WTC11 (cell line): ENCODE results near the gene SP2. TPM values are rescaled to one million over a fixed set of nuclear protein-coding genes. Genes with fewer than 3 reads are reported as not detected.

ENCODE experiments used
- ATAC-seq: fragments of 200-7000 bp; cut with Tn5 transposase; 2 replicates; pipeline ENCODE4 v1.10.0; 2021; ENCODE audit warnings: mild to moderate bottlenecking, moderate library complexity
- CTCF ChIA-PET: fragments of 300-600 bp; sonication (Branson Sonifier 250); formaldehyde crosslinking; loops from one replicate; lab custom pipeline; 2021; ENCODE audit warnings: antibody characterized with exemption; lab: Charles Lee
- POLR2A ChIA-PET: fragments of 350-600 bp; sonication (Branson Sonifier 250); formaldehyde crosslinking; loops from one replicate; lab custom pipeline; 2021; ENCODE audit warnings: antibody characterized with exemption; lab: Charles Lee
- DNase-seq: peaks from one replicate; pipeline ENCODE4 v3.0.0; 2021; ENCODE audit warnings: low spot score
- H3K27ac Mint-ChIP-seq: 2 replicates; pipeline ENCODE4 v1.8.0; 2021; ENCODE audit warnings: mixed read lengths
- H3K27me3 Mint-ChIP-seq: 2 replicates; pipeline ENCODE4 v1.8.0; 2021; ENCODE audit warnings: low read depth, mild to moderate bottlenecking, moderate library complexity, mixed read lengths
- H3K36me3 Mint-ChIP-seq: 2 replicates; pipeline ENCODE4 v1.8.0; 2021; ENCODE audit warnings: mixed read lengths
- H3K4me1 Mint-ChIP-seq: 2 replicates; pipeline ENCODE4 v1.8.0; 2022; ENCODE audit warnings: mixed read lengths
- H3K4me3 Mint-ChIP-seq: 2 replicates; pipeline ENCODE4 v1.8.0; 2021; ENCODE audit warnings: mild to moderate bottlenecking, moderate library complexity, mixed read lengths
- H3K9me3 Mint-ChIP-seq: 2 replicates; pipeline ENCODE4 v1.8.0; 2021; ENCODE audit warnings: mixed read lengths
- ATF1 ChIP-seq: sonication (generic); formaldehyde crosslinking; IDR thresholded peaks from 2 replicates; pipeline ENCODE4 v1.8.1; 2023; ENCODE audit warnings: mild to moderate bottlenecking, moderate library complexity, missing genetic modification reagents
- ELF4 ChIP-seq: sonication (generic); formaldehyde crosslinking; IDR thresholded peaks from 2 replicates; pipeline ENCODE4 v1.8.1; 2022; ENCODE audit warnings: low read depth, mild to moderate bottlenecking, moderate library complexity, missing genetic modification reagents
- FOXJ3 ChIP-seq: sonication (generic); formaldehyde crosslinking; IDR thresholded peaks from 2 replicates; pipeline ENCODE4 v1.9.0; 2021; ENCODE audit warnings: missing genetic modification reagents, mild to moderate bottlenecking, borderline replicate concordance
- GABPB1 ChIP-seq: sonication (generic); formaldehyde crosslinking; IDR thresholded peaks from 2 replicates; pipeline ENCODE4 v1.8.1; 2023; ENCODE audit warnings: mild to moderate bottlenecking, missing genetic modification reagents
- GTF2I ChIP-seq: fragments of 250-450 bp; sonication (Bioruptor Pico); conservative IDR thresholded peaks from 2 replicates; pipeline ENCODE4 v1.4.0; 2021; ENCODE audit warnings: mild to moderate bottlenecking
- HMGA2 ChIP-seq: fragments of 250-450 bp; sonication (Bioruptor Pico); IDR thresholded peaks from 2 replicates; pipeline ENCODE4 v1.4.0; 2021; ENCODE audit warnings: mild to moderate bottlenecking, moderate library complexity
- MXD4 ChIP-seq: fragments of 250-450 bp; sonication (Bioruptor Pico); IDR thresholded peaks from 2 replicates; pipeline ENCODE4 v1.8.0; 2021; ENCODE audit warnings: mild to moderate bottlenecking, moderate library complexity, borderline replicate concordance
- NFATC4 ChIP-seq: fragments of 250-450 bp; sonication (Bioruptor Pico); IDR thresholded peaks from 2 replicates; pipeline ENCODE4 v1.9.0; 2021; ENCODE audit warnings: mild to moderate bottlenecking
- NFE2L1 ChIP-seq: sonication (generic); formaldehyde crosslinking; IDR thresholded peaks from 2 replicates; pipeline ENCODE4 v1.8.1; 2023; ENCODE audit warnings: missing genetic modification reagents
- OVOL2 ChIP-seq: fragments of 250-450 bp; sonication (Bioruptor Pico); IDR thresholded peaks from 2 replicates; pipeline ENCODE4 v1.9.0; 2021; ENCODE audit warnings: mild to moderate bottlenecking, borderline replicate concordance
- TEAD1 ChIP-seq: sonication (generic); formaldehyde crosslinking; IDR thresholded peaks from 2 replicates; pipeline ENCODE4 v1.8.0; 2022; ENCODE audit warnings: mild to moderate bottlenecking, missing genetic modification reagents
- ZNF138 ChIP-seq: sonication (generic); formaldehyde crosslinking; conservative IDR thresholded peaks from 2 replicates; pipeline ENCODE4 v1.8.1; 2022; ENCODE audit warnings: mild to moderate bottlenecking, moderate library complexity, missing genetic modification reagents
- ZNF317 ChIP-seq: sonication (generic); formaldehyde crosslinking; IDR thresholded peaks from 2 replicates; pipeline ENCODE4 v1.8.1; 2023; ENCODE audit warnings: low read depth, mild to moderate bottlenecking, moderate library complexity, missing genetic modification reagents, borderline replicate concordance
- total RNA-seq: library from RNA; stranded (reverse); gene quantifications from 3 replicates; pipeline ENCODE4 v1.2.3, GENCODE V29; 2021
- TF ChIP-seq, protein P1 (sequence below): sonication (generic); formaldehyde crosslinking; conservative IDR thresholded peaks from 2 replicates; pipeline ENCODE4 v1.8.1; 2023; ENCODE audit warnings: mild to moderate bottlenecking, low read depth, missing genetic modification reagents, moderate library complexity
- TF ChIP-seq, protein P2 (sequence below): sonication (generic); formaldehyde crosslinking; IDR thresholded peaks from 2 replicates; pipeline ENCODE4 v1.8.1; 2023; ENCODE audit warnings: mild to moderate bottlenecking, missing genetic modification reagents
- TF ChIP-seq, protein P3 (sequence below): fragments of 250-450 bp; sonication (Bioruptor Pico); IDR thresholded peaks from 2 replicates; pipeline ENCODE4 v1.9.0; 2021; ENCODE audit warnings: moderate library complexity, mild to moderate bottlenecking, inconsistent platforms, borderline replicate concordance
- TF ChIP-seq, protein P4 (sequence below): sonication (generic); formaldehyde crosslinking; conservative IDR thresholded peaks from 2 replicates; pipeline ENCODE4 v1.8.1; 2022; ENCODE audit warnings: mild to moderate bottlenecking, missing genetic modification reagents
- TF ChIP-seq, protein P5 (sequence below): sonication (generic); formaldehyde crosslinking; IDR thresholded peaks from 2 replicates; pipeline ENCODE4 v1.8.1; 2022; ENCODE audit warnings: mild to moderate bottlenecking, moderate library complexity, missing genetic modification reagents
- TF ChIP-seq, protein P6 (sequence below): sonication (generic); formaldehyde crosslinking; IDR thresholded peaks from 2 replicates; pipeline ENCODE4 v1.8.0; 2022; ENCODE audit warnings: mild to moderate bottlenecking, missing genetic modification reagents
- TF ChIP-seq, protein P7 (sequence below): sonication (generic); formaldehyde crosslinking; IDR thresholded peaks from 2 replicates; pipeline ENCODE4 v1.8.1; 2022; ENCODE audit warnings: missing genetic modification reagents, borderline replicate concordance

SP2 gene
- total RNA-seq, 1 experiment from 2014 or later = 9.9 TPM

DNA sequence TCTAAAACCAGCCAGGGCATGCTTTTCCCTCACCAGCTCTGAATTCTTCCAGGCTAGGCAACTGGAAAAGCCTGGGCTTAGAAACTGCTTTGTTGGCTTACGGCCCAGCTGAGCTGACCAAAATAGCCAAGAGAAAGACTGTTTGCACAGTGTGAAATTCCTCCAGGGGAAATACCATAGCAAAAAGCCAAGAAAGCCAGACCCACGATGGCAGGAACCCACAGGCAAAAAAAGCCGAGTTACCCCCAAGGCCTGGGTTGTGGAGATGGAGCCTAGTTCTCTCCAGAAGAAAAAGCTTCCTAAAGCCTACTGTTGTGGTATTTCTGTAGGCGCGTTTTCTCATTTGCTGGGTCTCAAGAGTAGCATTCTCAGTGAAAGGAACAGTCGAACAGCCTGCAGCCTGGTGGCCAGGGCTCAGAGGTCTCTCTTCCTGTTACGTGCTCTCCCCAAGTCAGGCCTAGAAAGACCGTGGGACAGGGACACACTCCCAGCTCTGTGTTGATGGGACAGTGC lies 9.2 kb downstream of the SP2 start (continued):
- TF ChIP-seq, protein P1, sequence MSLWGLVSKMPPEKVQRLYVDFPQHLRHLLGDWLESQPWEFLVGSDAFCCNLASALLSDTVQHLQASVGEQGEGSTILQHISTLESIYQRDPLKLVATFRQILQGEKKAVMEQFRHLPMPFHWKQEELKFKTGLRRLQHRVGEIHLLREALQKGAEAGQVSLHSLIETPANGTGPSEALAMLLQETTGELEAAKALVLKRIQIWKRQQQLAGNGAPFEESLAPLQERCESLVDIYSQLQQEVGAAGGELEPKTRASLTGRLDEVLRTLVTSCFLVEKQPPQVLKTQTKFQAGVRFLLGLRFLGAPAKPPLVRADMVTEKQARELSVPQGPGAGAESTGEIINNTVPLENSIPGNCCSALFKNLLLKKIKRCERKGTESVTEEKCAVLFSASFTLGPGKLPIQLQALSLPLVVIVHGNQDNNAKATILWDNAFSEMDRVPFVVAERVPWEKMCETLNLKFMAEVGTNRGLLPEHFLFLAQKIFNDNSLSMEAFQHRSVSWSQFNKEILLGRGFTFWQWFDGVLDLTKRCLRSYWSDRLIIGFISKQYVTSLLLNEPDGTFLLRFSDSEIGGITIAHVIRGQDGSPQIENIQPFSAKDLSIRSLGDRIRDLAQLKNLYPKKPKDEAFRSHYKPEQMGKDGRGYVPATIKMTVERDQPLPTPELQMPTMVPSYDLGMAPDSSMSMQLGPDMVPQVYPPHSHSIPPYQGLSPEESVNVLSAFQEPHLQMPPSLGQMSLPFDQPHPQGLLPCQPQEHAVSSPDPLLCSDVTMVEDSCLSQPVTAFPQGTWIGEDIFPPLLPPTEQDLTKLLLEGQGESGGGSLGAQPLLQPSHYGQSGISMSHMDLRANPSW (CRISPR knock-in tag) = no peak
- TF ChIP-seq, protein P2, sequence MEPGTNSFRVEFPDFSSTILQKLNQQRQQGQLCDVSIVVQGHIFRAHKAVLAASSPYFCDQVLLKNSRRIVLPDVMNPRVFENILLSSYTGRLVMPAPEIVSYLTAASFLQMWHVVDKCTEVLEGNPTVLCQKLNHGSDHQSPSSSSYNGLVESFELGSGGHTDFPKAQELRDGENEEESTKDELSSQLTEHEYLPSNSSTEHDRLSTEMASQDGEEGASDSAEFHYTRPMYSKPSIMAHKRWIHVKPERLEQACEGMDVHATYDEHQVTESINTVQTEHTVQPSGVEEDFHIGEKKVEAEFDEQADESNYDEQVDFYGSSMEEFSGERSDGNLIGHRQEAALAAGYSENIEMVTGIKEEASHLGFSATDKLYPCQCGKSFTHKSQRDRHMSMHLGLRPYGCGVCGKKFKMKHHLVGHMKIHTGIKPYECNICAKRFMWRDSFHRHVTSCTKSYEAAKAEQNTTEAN = no peak
- TF ChIP-seq, protein P3, sequence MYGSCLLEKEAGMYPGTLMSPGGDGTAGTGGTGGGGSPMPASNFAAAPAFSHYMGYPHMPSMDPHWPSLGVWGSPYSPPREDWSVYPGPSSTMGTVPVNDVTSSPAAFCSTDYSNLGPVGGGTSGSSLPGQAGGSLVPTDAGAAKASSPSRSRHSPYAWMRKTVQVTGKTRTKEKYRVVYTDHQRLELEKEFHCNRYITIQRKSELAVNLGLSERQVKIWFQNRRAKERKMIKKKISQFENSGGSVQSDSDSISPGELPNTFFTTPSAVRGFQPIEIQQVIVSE = no peak
- TF ChIP-seq, all 79 proteins: peak for 0

DNA sequence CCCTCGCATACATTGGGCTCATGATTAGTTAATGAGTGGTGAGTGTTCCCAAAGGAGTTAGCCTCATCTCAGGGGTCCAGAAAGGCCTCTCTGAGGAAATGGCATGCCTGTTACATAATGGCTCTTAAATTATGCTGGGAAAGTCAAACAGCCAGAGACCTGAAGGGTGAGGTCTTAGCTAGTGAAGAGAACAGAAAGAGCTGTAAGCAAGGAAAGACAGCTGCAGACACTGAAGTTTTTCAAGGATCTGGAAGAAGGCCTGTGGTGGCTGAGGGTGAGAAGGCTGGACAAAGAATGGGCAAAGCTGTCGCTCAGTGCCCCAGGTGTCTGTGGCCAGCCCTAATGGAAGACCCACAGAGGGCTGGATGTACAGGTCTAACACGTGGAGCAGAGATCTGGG lies 10.4 kb downstream of the SP2 start:
- ChIA-PET CTCF (interaction anchor here (1.1 to 2.1 kb wide), 3 partner anchors 17 to 64 kb away, joined by 3 to 7 read pairs (median 5); partner anchors contain the start of gene CDK5RAP3), POLR2A (no interaction called here)
- ATAC-seq = no peak
- TF ChIP-seq, protein P4, sequence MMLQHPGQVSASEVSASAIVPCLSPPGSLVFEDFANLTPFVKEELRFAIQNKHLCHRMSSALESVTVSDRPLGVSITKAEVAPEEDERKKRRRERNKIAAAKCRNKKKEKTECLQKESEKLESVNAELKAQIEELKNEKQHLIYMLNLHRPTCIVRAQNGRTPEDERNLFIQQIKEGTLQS (CRISPR knock-in tag) = no peak
- TF ChIP-seq NFE2L1 (CRISPR knock-in tag) (no peak), HMGA2 (no peak), ELF4 (CRISPR knock-in tag) (no peak), GTF2I (CRISPR knock-in tag) (no peak), ZNF317 (CRISPR knock-in tag) (no peak), ZNF138 (CRISPR knock-in tag) (no peak), NFATC4 (no peak), OVOL2 (CRISPR knock-in tag) (no peak)
- TF ChIP-seq, protein P5, sequence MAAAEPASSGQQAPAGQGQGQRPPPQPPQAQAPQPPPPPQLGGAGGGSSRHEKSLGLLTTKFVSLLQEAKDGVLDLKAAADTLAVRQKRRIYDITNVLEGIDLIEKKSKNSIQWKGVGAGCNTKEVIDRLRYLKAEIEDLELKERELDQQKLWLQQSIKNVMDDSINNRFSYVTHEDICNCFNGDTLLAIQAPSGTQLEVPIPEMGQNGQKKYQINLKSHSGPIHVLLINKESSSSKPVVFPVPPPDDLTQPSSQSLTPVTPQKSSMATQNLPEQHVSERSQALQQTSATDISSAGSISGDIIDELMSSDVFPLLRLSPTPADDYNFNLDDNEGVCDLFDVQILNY = no peak
- TF ChIP-seq, protein P6, sequence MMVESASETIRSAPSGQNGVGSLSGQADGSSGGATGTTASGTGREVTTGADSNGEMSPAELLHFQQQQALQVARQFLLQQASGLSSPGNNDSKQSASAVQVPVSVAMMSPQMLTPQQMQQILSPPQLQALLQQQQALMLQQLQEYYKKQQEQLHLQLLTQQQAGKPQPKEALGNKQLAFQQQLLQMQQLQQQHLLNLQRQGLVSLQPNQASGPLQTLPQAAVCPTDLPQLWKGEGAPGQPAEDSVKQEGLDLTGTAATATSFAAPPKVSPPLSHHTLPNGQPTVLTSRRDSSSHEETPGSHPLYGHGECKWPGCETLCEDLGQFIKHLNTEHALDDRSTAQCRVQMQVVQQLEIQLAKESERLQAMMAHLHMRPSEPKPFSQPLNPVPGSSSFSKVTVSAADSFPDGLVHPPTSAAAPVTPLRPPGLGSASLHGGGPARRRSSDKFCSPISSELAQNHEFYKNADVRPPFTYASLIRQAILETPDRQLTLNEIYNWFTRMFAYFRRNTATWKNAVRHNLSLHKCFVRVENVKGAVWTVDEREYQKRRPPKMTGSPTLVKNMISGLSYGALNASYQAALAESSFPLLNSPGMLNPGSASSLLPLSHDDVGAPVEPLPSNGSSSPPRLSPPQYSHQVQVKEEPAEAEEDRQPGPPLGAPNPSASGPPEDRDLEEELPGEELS = no peak
- Mint-ChIP-seq H3K4me1 (peaks cover 29% of the 10 kb centered on the region), H3K27ac (0 out of 2 replicates have a peak overlapping the region, but pooled peaks have one; percentile 47), H3K9me3 (no peaks in the 10 kb centered on the region), H3K27me3 (no peaks in the 10 kb centered on the region), H3K4me3 (no peak overlapping the region), H3K36me3 (peaks cover 3% of the 10 kb centered on the region; the same call in 1 of the 2 replicates)
- no peak for DNase-seq

DNA sequence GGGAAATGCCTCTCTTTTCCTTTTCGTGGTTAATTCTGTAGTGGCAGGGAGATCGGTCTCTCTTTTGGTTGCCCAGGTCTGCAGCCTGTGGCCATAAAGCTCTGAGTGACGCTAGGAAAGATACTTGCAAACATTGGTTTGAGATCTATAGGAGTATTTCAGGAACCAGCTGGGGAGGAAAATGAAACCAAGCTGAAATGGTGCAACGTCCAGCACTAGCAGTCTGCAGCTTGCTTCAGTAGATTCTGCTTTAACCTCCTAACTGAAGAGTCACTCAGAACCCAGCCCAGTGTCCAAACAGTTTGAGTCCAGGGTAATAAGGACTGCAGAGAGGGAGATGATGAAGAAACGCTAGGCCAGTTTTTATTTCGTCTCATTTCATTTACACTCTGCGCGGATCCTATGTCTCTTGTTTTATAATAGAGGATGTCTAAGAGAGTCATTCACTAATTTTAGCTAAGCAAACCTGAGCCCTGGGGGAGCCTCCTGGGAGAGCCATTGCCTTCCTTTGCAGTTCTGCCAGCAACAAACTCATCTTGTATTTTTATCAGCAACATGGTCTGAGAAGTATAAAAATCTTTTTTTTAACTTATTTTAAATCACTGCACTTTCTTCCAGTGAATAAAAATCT lies 12.0 kb downstream of the SP2 start:
- peaks cover 3% of the 10 kb centered on the region; the same call in 1 of the 2 replicates for H3K36me3 Mint-ChIP-seq
- ATAC-seq (no peak), DNase-seq (no peak)
- TF ChIP-seq FOXJ3 (CRISPR knock-in tag) = no peak
- no peak for TF ChIP-seq GABPB1 (CRISPR knock-in tag)
- TF ChIP-seq, protein P7, sequence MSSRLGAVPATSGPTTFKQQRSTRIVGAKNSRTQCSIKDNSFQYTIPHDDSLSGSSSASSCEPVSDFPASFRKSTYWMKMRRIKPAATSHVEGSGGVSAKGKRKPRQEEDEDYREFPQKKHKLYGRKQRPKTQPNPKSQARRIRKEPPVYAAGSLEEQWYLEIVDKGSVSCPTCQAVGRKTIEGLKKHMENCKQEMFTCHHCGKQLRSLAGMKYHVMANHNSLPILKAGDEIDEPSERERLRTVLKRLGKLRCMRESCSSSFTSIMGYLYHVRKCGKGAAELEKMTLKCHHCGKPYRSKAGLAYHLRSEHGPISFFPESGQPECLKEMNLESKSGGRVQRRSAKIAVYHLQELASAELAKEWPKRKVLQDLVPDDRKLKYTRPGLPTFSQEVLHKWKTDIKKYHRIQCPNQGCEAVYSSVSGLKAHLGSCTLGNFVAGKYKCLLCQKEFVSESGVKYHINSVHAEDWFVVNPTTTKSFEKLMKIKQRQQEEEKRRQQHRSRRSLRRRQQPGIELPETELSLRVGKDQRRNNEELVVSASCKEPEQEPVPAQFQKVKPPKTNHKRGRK = no peak
- TF ChIP-seq ATF1 (CRISPR knock-in tag) = no peak
- no peak for TF ChIP-seq TEAD1 (CRISPR knock-in tag)
- no peak for TF ChIP-seq HMGA2
- no peak for TF ChIP-seq MXD4 (CRISPR knock-in tag)
- H3K27ac Mint-ChIP-seq = no peak overlapping the region
- POLR2A ChIA-PET = no interaction called here
- H3K9me3 Mint-ChIP-seq = no peaks in the 10 kb centered on the region
- H3K4me1 Mint-ChIP-seq = peaks cover 16% of the 10 kb centered on the region
- CTCF ChIA-PET = interaction anchor here (0.7 kb wide), 1 partner anchor 67 kb away, joined by 3 read pairs; the partner anchor contains the start of gene SCRN2
- no peaks in the 10 kb centered on the region for H3K27me3 Mint-ChIP-seq
- H3K4me3 Mint-ChIP-seq = no peak overlapping the region
